HEK293T (cell line): ENCODE measurements around the gene BCL2L1.

ENCODE experiments used
- ARNT ChIP-seq: fragments of 450-650 bp; IDR thresholded peaks from 2 replicates; pipeline ENCODE4 v1.6.1; 2017; ENCODE audit warnings: mild to moderate bottlenecking
- FOXA1 ChIP-seq: fragments of 450-650 bp; IDR thresholded peaks from 2 replicates; pipeline ENCODE4 v1.6.1; 2016; ENCODE audit warnings: mild to moderate bottlenecking
- FOXK2 ChIP-seq: fragments of 450-650 bp; IDR thresholded peaks from 2 replicates; pipeline ENCODE4 v1.6.1; 2016; ENCODE audit warnings: mild to moderate bottlenecking
- FOXM1 ChIP-seq: fragments of 450-650 bp; IDR thresholded peaks from 2 replicates; pipeline ENCODE4 v1.6.1; 2017; ENCODE audit warnings: mild to moderate bottlenecking, borderline replicate concordance
- LEF1 ChIP-seq: fragments of 450-650 bp; IDR thresholded peaks from 2 replicates; pipeline ENCODE4 v1.6.1; 2017; ENCODE audit warnings: mild to moderate bottlenecking, borderline replicate concordance
- NFRKB ChIP-seq: fragments of 450-650 bp; IDR thresholded peaks from 2 replicates; pipeline ENCODE4 v1.6.1; 2016; ENCODE audit warnings: mild to moderate bottlenecking, moderate library complexity
- SP1 ChIP-seq: fragments of 450-650 bp; IDR thresholded peaks from 2 replicates; pipeline ENCODE4 v1.6.1; 2017
- TARDBP ChIP-seq: fragments of 450-650 bp; IDR thresholded peaks from 2 replicates; pipeline ENCODE4 v1.6.1; 2016

- TF ChIP-seq FOXK2: no peak
- no peak for TF ChIP-seq TARDBP
- no peak for TF ChIP-seq FOXM1
- TF ChIP-seq ARNT: no peak
- no peak for TF ChIP-seq SP1
- no peak for TF ChIP-seq NFRKB
- no peak for TF ChIP-seq FOXA1
- TF ChIP-seq LEF1: no peak
These were observed 105.1 kb downstream of the BCL2L1 start for GRCh38 chr20:31617432-31618104.
